GM12878 (cell line): Measurements from ENCODE around the gene GORASP1. TPM values are rescaled to one million over a fixed set of nuclear protein-coding genes. Genes with fewer than 3 reads are reported as not detected.

ENCODE experiments used
- ATAC-seq: fragments of 200-7000 bp; cut with Tn5 transposase; 3 replicates; pipeline ENCODE4 v1.9.1; 2020; ENCODE audit warnings: mild to moderate bottlenecking, moderate library complexity
- BruUV-seq: library from RNA; stranded (reverse); fragments of 400-500 nt; replicated peaks from 2 replicates; lab custom pipeline; 2021; lab: Mats Ljungman, UMichigan
- CTCF ChIA-PET: fragments of 300-600 bp; sonication (Branson Sonifier 250); formaldehyde crosslinking; extraction: SDS; loops from one replicate; lab custom pipeline; 2021; ENCODE audit warnings: inconsistent platforms; lab: Yijun Ruan, JAX
- POLR2A ChIA-PET: fragments of 350-600 bp; formaldehyde crosslinking; extraction: SDS; loops from one replicate; lab custom pipeline; 2021; ENCODE audit warnings: inconsistent platforms; lab: Charles Lee
- RAD21 ChIA-PET: fragments of 300-600 bp; sonication (Branson Sonifier 250); formaldehyde crosslinking; loops from one replicate; lab custom pipeline; 2023; ENCODE audit warnings: antibody characterized with exemption; ENCODE audit not compliant: unreplicated experiment; lab: Charles Lee
- SMC1A ChIA-PET: fragments of 300-600 bp; sonication (Branson Sonifier 250); formaldehyde crosslinking; loops from one replicate; lab custom pipeline; 2023; ENCODE audit not compliant: unreplicated experiment, uncharacterized antibody; lab: Charles Lee
- DNase-seq: peaks from one replicate; pipeline ENCODE4 v3.0.0-alpha.2; 2011; ENCODE audit warnings: low read depth, low spot score
- FAIRE-seq: peaks from 3 replicates; lab custom pipeline; 2011; peaks lifted over from hg19 to GRCh38; lab: Jason Lieb, UNC
- H2AFZ ChIP-seq: 2 replicates; pipeline ENCODE4 v1.6.0; 2011; ENCODE audit warnings: low read depth, low read length, control low read depth; ENCODE audit not compliant: control insufficient read depth
- H3K27ac ChIP-seq: 2 replicates; pipeline ENCODE4 v1.5.1; 2011; ENCODE audit warnings: control low read depth; ENCODE audit not compliant: control insufficient read depth, insufficient read depth
- H3K27me3 ChIP-seq, 2 experiments: replicated peaks in 1 of 2; 2 replicates each; pipeline versions ENCODE4 v1.6.0 to v1.6.1; 2011; ENCODE audit warnings: low read length in 1 of 2; ENCODE audit not compliant: control insufficient read depth in 2 of 2, insufficient read depth in 2 of 2
- H3K36me3 ChIP-seq, 2 experiments: 2 replicates each; pipeline ENCODE4 v1.5.1; 2011; ENCODE audit warnings: low read length in 1 of 2; ENCODE audit not compliant: control insufficient read depth in 2 of 2, insufficient read depth in 2 of 2
- H3K4me1 ChIP-seq: 2 replicates; pipeline ENCODE4 v1.6.1; 2011; ENCODE audit warnings: mild to moderate bottlenecking, low read length, moderate library complexity, mixed read lengths; ENCODE audit not compliant: control insufficient read depth, insufficient read depth
- H3K4me2 ChIP-seq: 2 replicates; pipeline ENCODE4 v1.6.0; 2011; ENCODE audit warnings: control low read depth; ENCODE audit not compliant: control insufficient read depth, insufficient read depth
- H3K4me3 ChIP-seq: fragments of 200-600 bp; sonication (generic); 2 replicates; pipeline ENCODE4 v1.5.1; 2016
- H3K79me2 ChIP-seq: 2 replicates; pipeline ENCODE4 v1.6.0; 2011; ENCODE audit warnings: low read length; ENCODE audit not compliant: control insufficient read depth, insufficient read depth
- H3K9ac ChIP-seq: 2 replicates; pipeline ENCODE4 v1.8.0; 2011; ENCODE audit warnings: low read length, control low read depth, mixed read lengths; ENCODE audit not compliant: control insufficient read depth, insufficient read depth
- H3K9me3 ChIP-seq: replicated peaks from 3 replicates; pipeline ENCODE4 v1.5.1; 2011; ENCODE audit warnings: mild to moderate bottlenecking, low read length; ENCODE audit not compliant: control insufficient read depth, insufficient read depth
- H4K20me1 ChIP-seq: 2 replicates; pipeline ENCODE4 v1.6.0; 2011; ENCODE audit not compliant: control insufficient read depth, insufficient read depth
- ASH2L ChIP-seq: fragments of 300-600, 200-600 bp; sonication (generic); IDR thresholded peaks from 2 replicates; pipeline ENCODE4 v1.6.1; 2017; ENCODE audit warnings: low read depth, mild to moderate bottlenecking, borderline replicate concordance
- BHLHE40 ChIP-seq, 2 experiments: fragments of 450-650 bp in 1 of 2; IDR thresholded peaks; 2 replicates each; pipeline ENCODE4 v1.6.1; 2011 to 2017; ENCODE audit warnings: low read depth in 2 of 2, borderline replicate concordance in 1 of 2, improper control_type of control experiment in 1 of 2, low read length in 1 of 2, mild to moderate bottlenecking in 1 of 2
- CHD2 ChIP-seq: IDR thresholded peaks from 2 replicates; pipeline ENCODE4 v1.6.1; 2011; ENCODE audit warnings: low read depth, low read length, improper control_type of control experiment, borderline replicate concordance
- CREB1 ChIP-seq: IDR thresholded peaks from 2 replicates; pipeline ENCODE4 v1.6.1; 2012; ENCODE audit warnings: low read depth, mild to moderate bottlenecking, inconsistent platforms
- PAX8 ChIP-seq: fragments of 450-650 bp; IDR thresholded peaks from 2 replicates; pipeline ENCODE4 v1.6.1; 2017; ENCODE audit warnings: mild to moderate bottlenecking, moderate library complexity
- SREBF2 ChIP-seq: IDR thresholded peaks from 2 replicates; pipeline ENCODE4 v1.6.1; 2012; ENCODE audit warnings: mild to moderate bottlenecking, low read length
- TCF7 ChIP-seq: IDR thresholded peaks from 2 replicates; pipeline ENCODE4 v1.6.1; 2014; ENCODE audit warnings: antibody characterized with exemption, borderline replicate concordance
- YBX1 ChIP-seq: fragments of 450-650 bp; IDR thresholded peaks from 2 replicates; pipeline ENCODE4 v1.6.1; 2016; ENCODE audit warnings: antibody characterized with exemption
- ZNF384 ChIP-seq: IDR thresholded peaks from 2 replicates; pipeline ENCODE4 v1.6.1; 2012; ENCODE audit warnings: low read depth, mild to moderate bottlenecking, low read length, improper control_type of control experiment, borderline replicate concordance
- WGBS: methylation state at CpG from one replicate; pipeline ENCODE4 v1.1.6; 2016; ENCODE audit warnings: low lambda C conversion rate; ENCODE audit not compliant: insufficient replicate concordance, insufficient coverage; ENCODE audit errors: missing lambda C conversion rate; 5-methylcytosine and 5-hydroxymethylcytosine counted together
- in situ Hi-C: fragments of 300-500 bp; cut with MboI; formaldehyde crosslinking; loops from 9 replicates; pipeline ENCODE4 v1.14.3; 2018; ENCODE audit warnings: mixed read lengths
- intact Hi-C: fragments of 100-400 bp; cut with micrococcal nuclease; formaldehyde crosslinking; loops from one replicate; pipeline ENCODE4 v1.14.2; 2022; ENCODE audit not compliant: unreplicated experiment
- polyA plus RNA-seq, 11 experiments: library from polyadenylated mRNA; depleted of rRNA in 4 of 11; unstranded in 6 of 11; stranded (reverse) in 5 of 11; fragments of >200 nt; fragmentation: Nextera tagmentation in 4 of 11; fragmentation: Illumina TruSeq in 1 of 11; extraction: Ambion mirVana in 4 of 11; extraction: Trizol in 1 of 11; gene quantifications; 1 replicate in 1 of 11; 2 replicates in 10 of 11; pipeline versions ENCODE4 v1.2.1 to v1.2.3, GENCODE V29; 2011 to 2016; ENCODE audit warnings: inconsistent platforms in 2 of 11, missing spikeins in 2 of 11, low read depth in 1 of 11
- total RNA-seq, 4 experiments: library from RNA; depleted of rRNA in 3 of 4; stranded (reverse); fragments of >200 nt in 3 of 4; fragmentation: Illumina TruSeq in 1 of 4; extraction: Trizol in 1 of 4; gene quantifications; 2 replicates each; pipeline versions ENCODE4 v1.2.1 to v1.2.3, GENCODE V29; 2013 to 2021
- TF ChIP-seq, protein P1 (sequence below): fragments of 450-650 bp; IDR thresholded peaks from 2 replicates; pipeline ENCODE4 v1.6.1; 2016; ENCODE audit warnings: mild to moderate bottlenecking
- TF ChIP-seq, protein P2 (sequence below): fragments of 450-650 bp; IDR thresholded peaks from 2 replicates; pipeline ENCODE4 v1.6.1; 2016; ENCODE audit warnings: mild to moderate bottlenecking, moderate library complexity, borderline replicate concordance
- TF ChIP-seq, protein P3 (sequence below): fragments of 450-650 bp; IDR thresholded peaks from 2 replicates; pipeline ENCODE4 v1.6.1; 2017; ENCODE audit warnings: mild to moderate bottlenecking, moderate library complexity
- TF ChIP-seq, protein P4 (sequence below): fragments of 450-650 bp; IDR thresholded peaks from 2 replicates; pipeline ENCODE4 v1.6.1; 2017; ENCODE audit warnings: mild to moderate bottlenecking

Gene GORASP1
- total and polyA plus RNA-seq, 10 of the 15 experiments (the other 5 are each of a cell fraction or from before 2014, with no cell fraction given) = 3.6 to 32.7 (median 23.2) TPM

DNA sequence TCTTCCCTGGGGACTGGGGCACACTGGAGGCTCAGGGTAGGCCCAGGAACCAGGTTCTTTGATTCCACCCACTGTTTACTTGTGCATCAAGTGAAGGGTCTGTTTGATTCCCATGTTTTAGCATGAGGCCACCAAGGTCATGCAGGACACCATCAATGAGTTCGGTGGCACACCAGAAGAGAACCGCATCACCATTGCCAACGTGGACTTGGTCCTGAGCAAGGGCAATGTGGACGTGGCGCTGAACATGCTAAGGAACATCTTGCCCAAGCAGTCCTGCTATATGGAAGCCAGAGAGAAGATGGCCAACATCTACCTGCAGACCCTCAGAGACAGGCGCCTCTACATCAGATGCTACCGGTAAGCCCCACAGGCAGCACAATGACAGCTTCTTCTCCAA is 21.5 kb upstream of the GORASP1 start:
- ChIA-PET POLR2A (no interaction called here), RAD21 (interaction anchor here (3.3 kb wide), 1 partner anchor 162 kb away, joined by 14 read pairs; no protein-coding TSS in a partner anchor), CTCF (interaction anchor here (0.6 to 3.2 kb wide), 3 partner anchors 20 to 159 kb away, joined by 3 to 15 read pairs (median 4); no protein-coding TSS in a partner anchor), SMC1A (interaction anchor here (1.0 to 4.8 kb wide), 4 partner anchors 20 to 159 kb away, joined by 4 to 45 read pairs (median 24); partner anchors contain the start of gene XIRP1)
- in situ Hi-C loops (no loop called here), intact Hi-C loops (no loop called here)
- DNase-seq (no peak), ATAC-seq (no peak), FAIRE-seq (no peak)
- no TSS peak for BruUV-seq
- Histone ChIP-seq H3K36me3 (no peaks in the 10 kb centered on the region; a peak in 1 of 4 replicates), H3K9ac (no peak overlapping the region), H3K4me2 (no peak overlapping the region), H3K79me2 (no peaks in the 10 kb centered on the region), H4K20me1 (no peaks in the 10 kb centered on the region), H3K4me3 (no peak overlapping the region), H3K27me3 (no peaks in the 10 kb centered on the region), H3K4me1 (peaks cover 15% of the 10 kb centered on the region), H3K9me3 (no peaks in the 10 kb centered on the region), H2AFZ (no peak overlapping the region), H3K27ac (no peak overlapping the region)
- 87% methylated on average over 7 of the region's 7 CpGs for WGBS
- TF ChIP-seq TCF7 = no peak
- no peak for TF ChIP-seq ZNF384
- TF ChIP-seq BHLHE40 (IDR thresholded peaks at IDR 0.05; ENCODE audit: borderline replicate concordance in 1 of 2, low read depth in 2 of 2, low read length in 1 of 2) = no peak
- no peak for TF ChIP-seq YBX1
- TF ChIP-seq SREBF2 = no peak
- TF ChIP-seq, protein P1, sequence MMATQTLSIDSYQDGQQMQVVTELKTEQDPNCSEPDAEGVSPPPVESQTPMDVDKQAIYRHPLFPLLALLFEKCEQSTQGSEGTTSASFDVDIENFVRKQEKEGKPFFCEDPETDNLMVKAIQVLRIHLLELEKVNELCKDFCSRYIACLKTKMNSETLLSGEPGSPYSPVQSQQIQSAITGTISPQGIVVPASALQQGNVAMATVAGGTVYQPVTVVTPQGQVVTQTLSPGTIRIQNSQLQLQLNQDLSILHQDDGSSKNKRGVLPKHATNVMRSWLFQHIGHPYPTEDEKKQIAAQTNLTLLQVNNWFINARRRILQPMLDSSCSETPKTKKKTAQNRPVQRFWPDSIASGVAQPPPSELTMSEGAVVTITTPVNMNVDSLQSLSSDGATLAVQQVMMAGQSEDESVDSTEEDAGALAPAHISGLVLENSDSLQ = no peak
- TF ChIP-seq, protein P2, sequence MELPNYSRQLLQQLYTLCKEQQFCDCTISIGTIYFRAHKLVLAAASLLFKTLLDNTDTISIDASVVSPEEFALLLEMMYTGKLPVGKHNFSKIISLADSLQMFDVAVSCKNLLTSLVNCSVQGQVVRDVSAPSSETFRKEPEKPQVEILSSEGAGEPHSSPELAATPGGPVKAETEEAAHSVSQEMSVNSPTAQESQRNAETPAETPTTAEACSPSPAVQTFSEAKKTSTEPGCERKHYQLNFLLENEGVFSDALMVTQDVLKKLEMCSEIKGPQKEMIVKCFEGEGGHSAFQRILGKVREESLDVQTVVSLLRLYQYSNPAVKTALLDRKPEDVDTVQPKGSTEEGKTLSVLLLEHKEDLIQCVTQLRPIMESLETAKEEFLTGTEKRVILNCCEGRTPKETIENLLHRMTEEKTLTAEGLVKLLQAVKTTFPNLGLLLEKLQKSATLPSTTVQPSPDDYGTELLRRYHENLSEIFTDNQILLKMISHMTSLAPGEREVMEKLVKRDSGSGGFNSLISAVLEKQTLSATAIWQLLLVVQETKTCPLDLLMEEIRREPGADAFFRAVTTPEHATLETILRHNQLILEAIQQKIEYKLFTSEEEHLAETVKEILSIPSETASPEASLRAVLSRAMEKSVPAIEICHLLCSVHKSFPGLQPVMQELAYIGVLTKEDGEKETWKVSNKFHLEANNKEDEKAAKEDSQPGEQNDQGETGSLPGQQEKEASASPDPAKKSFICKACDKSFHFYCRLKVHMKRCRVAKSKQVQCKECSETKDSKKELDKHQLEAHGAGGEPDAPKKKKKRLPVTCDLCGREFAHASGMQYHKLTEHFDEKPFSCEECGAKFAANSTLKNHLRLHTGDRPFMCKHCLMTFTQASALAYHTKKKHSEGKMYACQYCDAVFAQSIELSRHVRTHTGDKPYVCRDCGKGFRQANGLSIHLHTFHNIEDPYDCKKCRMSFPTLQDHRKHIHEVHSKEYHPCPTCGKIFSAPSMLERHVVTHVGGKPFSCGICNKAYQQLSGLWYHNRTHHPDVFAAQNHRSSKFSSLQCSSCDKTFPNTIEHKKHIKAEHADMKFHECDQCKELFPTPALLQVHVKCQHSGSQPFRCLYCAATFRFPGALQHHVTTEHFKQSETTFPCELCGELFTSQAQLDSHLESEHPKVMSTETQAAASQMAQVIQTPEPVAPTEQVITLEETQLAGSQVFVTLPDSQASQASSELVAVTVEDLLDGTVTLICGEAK = no peak
- TF ChIP-seq CHD2 = no peak
- TF ChIP-seq, protein P3, sequence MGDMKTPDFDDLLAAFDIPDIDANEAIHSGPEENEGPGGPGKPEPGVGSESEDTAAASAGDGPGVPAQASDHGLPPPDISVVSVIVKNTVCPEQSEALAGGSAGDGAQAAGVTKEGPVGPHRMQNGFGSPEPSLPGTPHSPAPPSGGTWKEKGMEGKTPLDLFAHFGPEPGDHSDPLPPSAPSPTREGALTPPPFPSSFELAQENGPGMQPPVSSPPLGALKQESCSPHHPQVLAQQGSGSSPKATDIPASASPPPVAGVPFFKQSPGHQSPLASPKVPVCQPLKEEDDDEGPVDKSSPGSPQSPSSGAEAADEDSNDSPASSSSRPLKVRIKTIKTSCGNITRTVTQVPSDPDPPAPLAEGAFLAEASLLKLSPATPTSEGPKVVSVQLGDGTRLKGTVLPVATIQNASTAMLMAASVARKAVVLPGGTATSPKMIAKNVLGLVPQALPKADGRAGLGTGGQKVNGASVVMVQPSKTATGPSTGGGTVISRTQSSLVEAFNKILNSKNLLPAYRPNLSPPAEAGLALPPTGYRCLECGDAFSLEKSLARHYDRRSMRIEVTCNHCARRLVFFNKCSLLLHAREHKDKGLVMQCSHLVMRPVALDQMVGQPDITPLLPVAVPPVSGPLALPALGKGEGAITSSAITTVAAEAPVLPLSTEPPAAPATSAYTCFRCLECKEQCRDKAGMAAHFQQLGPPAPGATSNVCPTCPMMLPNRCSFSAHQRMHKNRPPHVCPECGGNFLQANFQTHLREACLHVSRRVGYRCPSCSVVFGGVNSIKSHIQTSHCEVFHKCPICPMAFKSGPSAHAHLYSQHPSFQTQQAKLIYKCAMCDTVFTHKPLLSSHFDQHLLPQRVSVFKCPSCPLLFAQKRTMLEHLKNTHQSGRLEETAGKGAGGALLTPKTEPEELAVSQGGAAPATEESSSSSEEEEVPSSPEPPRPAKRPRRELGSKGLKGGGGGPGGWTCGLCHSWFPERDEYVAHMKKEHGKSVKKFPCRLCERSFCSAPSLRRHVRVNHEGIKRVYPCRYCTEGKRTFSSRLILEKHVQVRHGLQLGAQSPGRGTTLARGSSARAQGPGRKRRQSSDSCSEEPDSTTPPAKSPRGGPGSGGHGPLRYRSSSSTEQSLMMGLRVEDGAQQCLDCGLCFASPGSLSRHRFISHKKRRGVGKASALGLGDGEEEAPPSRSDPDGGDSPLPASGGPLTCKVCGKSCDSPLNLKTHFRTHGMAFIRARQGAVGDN = no peak
- TF ChIP-seq, protein P4, sequence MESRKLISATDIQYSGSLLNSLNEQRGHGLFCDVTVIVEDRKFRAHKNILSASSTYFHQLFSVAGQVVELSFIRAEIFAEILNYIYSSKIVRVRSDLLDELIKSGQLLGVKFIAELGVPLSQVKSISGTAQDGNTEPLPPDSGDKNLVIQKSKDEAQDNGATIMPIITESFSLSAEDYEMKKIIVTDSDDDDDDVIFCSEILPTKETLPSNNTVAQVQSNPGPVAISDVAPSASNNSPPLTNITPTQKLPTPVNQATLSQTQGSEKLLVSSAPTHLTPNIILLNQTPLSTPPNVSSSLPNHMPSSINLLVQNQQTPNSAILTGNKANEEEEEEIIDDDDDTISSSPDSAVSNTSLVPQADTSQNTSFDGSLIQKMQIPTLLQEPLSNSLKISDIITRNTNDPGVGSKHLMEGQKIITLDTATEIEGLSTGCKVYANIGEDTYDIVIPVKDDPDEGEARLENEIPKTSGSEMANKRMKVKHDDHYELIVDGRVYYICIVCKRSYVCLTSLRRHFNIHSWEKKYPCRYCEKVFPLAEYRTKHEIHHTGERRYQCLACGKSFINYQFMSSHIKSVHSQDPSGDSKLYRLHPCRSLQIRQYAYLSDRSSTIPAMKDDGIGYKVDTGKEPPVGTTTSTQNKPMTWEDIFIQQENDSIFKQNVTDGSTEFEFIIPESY = no peak
- no peak for TF ChIP-seq CREB1
- TF ChIP-seq PAX8 = no peak
- no peak for TF ChIP-seq ASH2L
